Measurements from ENCODE around the gene OLIG1. TPM values are rescaled to one million over a fixed set of nuclear protein-coding genes. Genes with fewer than 3 reads are reported as not detected.

The OLIG1 gene
- total RNA-seq, 1 donor: not detected

Other genes starting within 250 kb of the OLIG1 start
- not detected in 2 replicates for gene OLIG2, start 44.2 kb upstream of the OLIG1 start, total RNA-seq
- 4.0 and 5.3 TPM in 2 replicates for gene IFNAR2, start 159.8 kb downstream of the OLIG1 start, total RNA-seq
- 44.9 and 52.7 TPM in 2 replicates for gene IL10RB, start 196.2 kb downstream of the OLIG1 start, total RNA-seq

Measured in osteoblast (primary cell).